IPS-NIHi7 (cell line): ENCODE data around the gene RPN1.
"Not testable (repeated sequence)": the region's sequence is repeated elsewhere in the genome, so short reads cannot be mapped to it uniquely, and the experiment has no call there.

Experiments
- DNase-seq: peaks from one replicate; pipeline ENCODE4 v3.0.0; 2012; ENCODE audit warnings: mixed read lengths; ENCODE audit errors: extremely low spot score

The RPN1 gene

GRCh38 chr3:128653383-128653992 is 2.9 kb upstream of the RPN1 start:
- not testable (repeated sequence) for DNase-seq

DNA sequence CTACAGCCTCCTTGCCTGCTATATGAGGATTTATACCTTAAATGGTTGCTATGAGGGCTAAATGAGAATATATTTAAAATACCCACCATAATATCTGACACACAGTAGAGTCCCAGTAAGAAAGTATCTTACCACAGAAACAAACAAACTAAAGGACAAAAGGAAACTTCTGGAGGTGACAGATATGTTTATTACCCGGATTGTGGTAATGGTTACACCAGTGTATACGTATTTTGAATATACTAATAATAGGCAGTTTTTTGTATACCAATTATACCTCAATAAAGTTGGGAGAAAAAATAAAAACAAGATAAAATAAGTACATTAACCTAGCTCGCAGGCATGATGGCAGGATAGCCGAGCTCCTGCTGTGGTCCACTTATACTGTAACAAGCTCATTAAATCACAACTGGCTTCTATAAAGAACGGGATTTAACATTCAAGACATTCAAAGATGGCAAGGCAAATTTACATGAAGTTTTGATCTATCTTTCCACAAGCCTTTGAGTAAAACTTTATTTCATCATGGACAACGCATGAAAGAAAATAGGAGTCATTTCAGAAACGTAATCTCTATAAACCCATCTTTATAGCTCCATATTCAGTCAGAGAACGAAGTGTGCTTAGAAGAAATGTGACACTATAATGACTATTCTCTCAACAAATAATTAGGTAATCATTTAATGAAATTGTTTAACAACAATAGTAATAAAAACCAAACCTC is 1.5 kb downstream of the RPN1 start:
- DNase-seq: no peak

DNA sequence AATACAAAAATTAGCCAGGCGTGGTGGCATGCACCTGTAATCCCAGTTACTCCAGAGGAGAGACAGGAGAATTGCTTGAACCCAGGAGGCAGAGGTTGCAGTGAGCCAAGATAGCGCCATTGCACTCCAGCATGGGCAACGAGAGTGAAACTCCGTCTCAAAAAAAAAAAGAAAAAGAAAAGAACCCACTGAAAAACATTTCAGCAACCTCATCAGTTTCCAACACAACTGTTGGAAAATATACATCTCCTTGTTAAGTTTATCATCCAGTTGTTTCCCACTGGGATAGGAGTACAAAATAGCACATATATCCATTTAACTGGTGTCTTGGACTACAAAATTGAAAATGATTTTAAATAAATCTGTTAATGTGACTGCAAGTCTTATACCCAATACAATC is 2.2 kb downstream of the RPN1 start:
- DNase-seq: no peak

- DNase-seq: no peak
Measured at GRCh38 chr3:128647307-128647706, 3.3 kb downstream of the RPN1 start.

- no peak for DNase-seq
Measured at GRCh38 chr3:128634075-128634611, 16.5 kb downstream of the RPN1 start.

GRCh38 chr3:128632301-128632700 is 18.3 kb downstream of the RPN1 start:
- DNase-seq: no peak

DNA sequence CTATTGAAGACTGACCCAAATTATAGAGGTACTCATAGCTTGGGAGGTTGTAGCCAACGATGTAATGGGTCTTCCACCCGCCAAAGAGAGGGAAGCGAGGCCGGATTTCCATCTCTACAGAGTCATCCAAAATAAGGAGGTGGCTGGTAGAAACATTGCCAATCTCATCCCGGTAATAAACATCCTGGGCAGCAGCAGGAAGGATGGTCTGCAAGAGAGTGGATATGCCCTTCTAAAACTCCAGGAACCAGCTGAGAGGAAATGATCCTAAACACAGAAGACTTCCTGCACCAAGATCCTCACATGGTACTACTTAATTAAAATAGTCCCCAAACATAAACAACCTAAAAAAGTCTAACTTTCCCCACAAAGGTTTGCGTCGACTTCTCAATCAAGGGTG is 20.7 kb downstream of the RPN1 start:
- no peak for DNase-seq

- DNase-seq: no peak
Measured at GRCh38 chr3:128625409-128625945, 25.1 kb downstream of the RPN1 start.

DNA sequence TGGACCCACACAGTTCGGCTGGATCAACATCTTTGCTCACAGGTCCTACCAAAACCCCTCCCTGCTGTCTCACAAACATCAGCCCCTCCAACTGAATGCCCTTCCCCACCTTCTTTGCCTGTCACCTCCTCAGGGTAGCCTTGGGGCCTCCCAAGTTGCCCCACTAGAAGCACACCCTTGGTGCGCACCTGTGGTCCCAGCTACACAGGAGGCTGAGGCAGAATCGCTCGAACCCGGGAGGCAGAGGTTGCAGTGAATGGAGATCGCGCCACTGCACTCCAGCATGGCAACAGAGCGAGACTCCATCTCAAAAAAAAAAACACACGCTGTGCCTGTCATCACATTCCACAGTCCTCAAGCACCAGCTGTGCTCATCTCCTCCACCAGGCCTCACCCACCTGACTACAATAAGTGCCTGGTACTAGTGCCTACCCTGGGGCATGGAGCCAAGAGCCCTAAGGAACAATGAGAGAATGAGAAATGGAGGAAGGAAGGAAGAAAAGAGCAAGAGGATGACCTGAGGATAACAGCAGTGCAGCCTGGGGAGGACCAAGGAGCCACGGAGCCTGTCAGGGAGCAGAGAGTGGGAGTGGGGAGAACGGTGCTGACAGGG is 26.0 kb downstream of the RPN1 start:
- no peak for DNase-seq

GRCh38 chr3:128623762-128624176 is 26.8 kb downstream of the RPN1 start:
- no peak for DNase-seq

GRCh38 chr3:128621931-128622330 is 28.7 kb downstream of the RPN1 start:
- DNase-seq: no peak

- DNase-seq: no peak
Measured at GRCh38 chr3:128621234-128621633, 29.4 kb downstream of the RPN1 start.

- DNase-seq: no peak
Measured at GRCh38 chr3:128620268-128620691, 30.3 kb downstream of the RPN1 start.

DNA sequence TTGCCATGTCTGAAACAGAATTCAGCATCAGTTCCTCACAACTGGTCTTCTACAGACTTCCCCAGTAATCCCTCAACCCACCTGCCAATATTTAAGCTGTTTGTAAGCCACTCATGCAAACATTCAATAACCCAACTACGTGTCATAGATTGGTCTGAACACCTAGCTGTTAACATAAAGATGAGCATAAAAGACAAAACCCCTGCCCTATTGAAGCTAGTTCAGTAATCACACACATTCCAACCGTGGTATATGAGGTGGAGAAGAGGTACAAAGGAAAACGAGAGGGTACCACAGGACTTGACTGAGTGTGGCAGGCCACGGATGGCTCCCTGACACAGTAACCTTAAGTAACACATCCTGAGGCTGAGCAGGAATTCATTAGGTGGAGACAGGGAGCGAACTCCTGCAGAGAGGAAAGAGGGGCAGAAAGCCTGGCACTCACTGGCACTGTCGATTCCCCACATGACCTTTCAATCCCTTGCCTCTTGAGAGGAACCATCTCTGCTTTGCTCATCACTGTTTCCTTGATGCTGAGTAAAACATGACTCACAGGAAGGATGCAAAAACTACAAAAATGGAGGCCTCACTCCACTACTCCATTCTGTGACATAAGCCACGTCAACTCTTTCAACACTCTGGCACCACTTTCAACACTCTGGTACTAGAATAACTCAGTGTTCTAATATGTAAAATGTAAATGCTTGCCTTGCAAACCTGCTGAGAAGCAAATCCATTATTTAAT is 31.3 kb downstream of the RPN1 start:
- no peak for DNase-seq

- no peak for DNase-seq
Measured at GRCh38 chr3:128618398-128618726, 32.3 kb downstream of the RPN1 start.

DNA sequence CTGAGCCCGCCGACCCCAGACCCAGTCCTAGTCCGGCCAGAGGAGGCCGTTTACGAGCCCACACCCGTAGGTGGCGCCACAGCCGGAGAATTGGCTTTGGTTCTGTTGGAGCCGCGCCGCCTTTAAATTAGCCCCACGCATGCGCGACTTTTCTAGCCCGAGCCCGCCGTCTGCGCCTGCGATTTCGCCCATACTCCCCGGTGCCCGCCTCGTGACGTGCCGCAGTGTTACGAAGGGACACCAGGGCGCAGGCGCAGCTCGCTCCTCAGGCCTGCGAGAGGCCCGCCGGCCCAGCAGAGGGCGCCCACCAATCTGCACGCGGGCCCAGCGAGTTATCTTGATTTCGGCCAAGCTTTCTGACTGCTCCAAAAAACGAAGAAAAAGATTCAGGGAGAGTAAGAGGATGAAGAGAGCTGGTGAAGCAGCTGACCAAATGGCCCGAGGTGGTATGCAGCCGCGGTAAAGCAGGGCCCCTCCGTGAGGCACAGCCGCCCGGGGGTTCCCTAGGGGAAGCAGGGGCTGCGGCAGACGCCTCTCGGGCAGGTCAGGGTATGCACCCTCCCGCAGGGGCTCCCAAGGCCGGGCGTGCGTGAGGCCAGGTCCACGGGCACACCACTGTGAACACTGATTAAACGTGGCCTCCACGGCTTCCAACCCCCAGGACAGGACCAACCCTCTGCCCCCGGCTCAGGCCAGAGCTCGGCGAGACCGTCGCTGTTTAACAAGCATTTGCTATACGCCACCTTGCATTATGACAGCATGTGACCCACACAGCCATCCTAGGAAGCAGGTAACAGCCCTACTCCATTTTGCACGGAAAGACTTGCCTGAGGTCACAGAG is 32.8 kb downstream of the RPN1 start:
- peak; percentile 100 for DNase-seq

GRCh38 chr3:128617270-128617556 is 33.4 kb downstream of the RPN1 start:
- no peak for DNase-seq

- DNase-seq: no peak
Measured at GRCh38 chr3:128616516-128617269, 33.9 kb downstream of the RPN1 start.

GRCh38 chr3:128614076-128614475 is 36.5 kb downstream of the RPN1 start:
- no peak for DNase-seq

DNA sequence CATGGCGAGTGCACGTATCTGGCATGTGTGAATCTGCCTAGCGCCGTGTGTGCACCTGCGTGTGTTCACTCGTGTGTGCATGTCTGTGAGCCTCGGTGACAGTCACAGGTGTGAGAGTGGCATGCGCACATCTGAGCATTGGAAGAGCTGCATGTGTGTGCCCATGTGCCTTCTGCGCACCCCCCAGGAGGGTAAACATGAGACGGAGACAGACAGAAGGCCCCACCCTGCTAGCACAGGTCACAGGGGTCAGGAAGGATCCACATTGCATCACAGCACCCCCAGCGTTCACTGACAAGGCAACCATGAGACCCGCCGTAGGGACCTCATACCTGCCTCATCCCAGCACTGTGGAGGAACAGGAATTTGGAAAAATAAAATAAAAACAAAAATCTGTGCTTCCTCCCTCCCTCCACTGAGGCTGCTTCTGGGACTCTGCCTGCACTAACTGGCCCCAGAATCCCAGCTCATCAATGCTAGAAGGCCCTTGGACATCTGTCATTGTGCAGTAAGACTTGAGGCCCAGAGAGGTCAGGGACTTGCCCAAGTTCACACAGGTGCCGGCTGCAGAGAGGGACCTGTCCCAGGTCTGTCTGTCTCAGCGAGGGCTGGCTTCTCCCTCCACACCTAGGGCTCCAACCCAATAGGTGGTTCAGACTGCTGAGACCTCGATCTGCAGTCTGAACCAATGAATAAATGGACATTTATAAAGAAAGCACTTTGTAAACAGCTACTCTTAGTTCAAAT is 37.4 kb downstream of the RPN1 start:
- no peak for DNase-seq
